Heart left ventricle (tissue), 16 donors: ENCODE results near the gene CNOT11. TPM values are rescaled to one million over a fixed set of nuclear protein-coding genes. Genes with fewer than 3 reads are reported as not detected.

Experiments
- ATAC-seq, 4 donors: fragments of 200-7000 bp; cut with Tn5 transposase; one replicate each; pipeline ENCODE4 v1.9.1; 2020 to 2022; ENCODE audit warnings: moderate library complexity in 4 of 4, mild to moderate bottlenecking in 3 of 4, moderate number of reproducible peaks in 1 of 4
- DNase-seq, 5 donors: peaks; one replicate each; pipeline ENCODE4 v3.0.0-alpha.2; 2020
- H3K27ac ChIP-seq, 12 donors: fragments of 200-600 bp; sonication (generic) in 4 of 12; one replicate each; pipeline versions ENCODE4 v1.5.0 to v1.8.0; 2016 to 2022; ENCODE audit warnings: mild to moderate bottlenecking in 2 of 12
- H3K27me3 ChIP-seq, 9 donors: fragments of 200-600 bp; sonication (generic) in 2 of 9; one replicate each; pipeline versions ENCODE4 v1.5.1 to v1.8.0; 2016 to 2022; ENCODE audit warnings: mild to moderate bottlenecking in 3 of 9
- H3K36me3 ChIP-seq, 9 donors: fragments of 200-600 bp; sonication (generic) in 2 of 9; one replicate each; pipeline versions ENCODE4 v1.5.0 to v1.8.0; 2018 to 2022; ENCODE audit warnings: mild to moderate bottlenecking in 2 of 9
- H3K4me1 ChIP-seq, 12 donors: fragments of 200-600 bp; sonication (generic) in 4 of 12; one replicate each; pipeline versions ENCODE4 v1.5.0 to v1.8.0; 2016 to 2022; ENCODE audit warnings: mild to moderate bottlenecking in 3 of 12
- H3K4me3 ChIP-seq, 12 donors: fragments of 200-600 bp; sonication (generic) in 4 of 12; one replicate each; pipeline versions ENCODE4 v1.5.0 to v1.8.0; 2017 to 2022; ENCODE audit warnings: mild to moderate bottlenecking in 9 of 12, moderate library complexity in 4 of 12
- H3K9me3 ChIP-seq, 12 donors: fragments of 200-600 bp; sonication (generic) in 4 of 12; one replicate each; pipeline versions ENCODE4 v1.5.0 to v1.8.0; 2016 to 2022; ENCODE audit warnings: mild to moderate bottlenecking in 1 of 12
- CTCF ChIP-seq, 12 donors: fragments of 200-600 bp; sonication (generic) in 4 of 12; IDR thresholded peaks; one replicate each; pipeline versions ENCODE4 v1.5.0 to v1.8.0; 2018 to 2022; ENCODE audit warnings: antibody characterized with exemption in 12 of 12, mild to moderate bottlenecking in 5 of 12
- POLR2A ChIP-seq, 2 donors: fragments of 450-650 bp; IDR thresholded peaks; one replicate each; pipeline ENCODE4 v1.6.1; 2017; ENCODE audit warnings: antibody characterized with exemption in 2 of 2, mild to moderate bottlenecking in 2 of 2, moderate library complexity in 2 of 2
- WGBS, 4 donors: extraction: QIAGEN DNeasy Blood & Tissue Kit in 2 of 4; methylation state at CpG; one replicate each; pipeline versions ENCODE4 v1.1.5 to v1.1.7; 2013 to 2018; 5-methylcytosine and 5-hydroxymethylcytosine counted together
- intact Hi-C, 10 donors: fragments of 100-400 bp; cut with DNase I; formaldehyde crosslinking; loops; one replicate each; pipeline versions ENCODE4 v1.11.1 to v1.14.2; 2022
- polyA plus RNA-seq, 2 donors: library from polyadenylated mRNA; stranded (reverse); fragments of 200-250 nt; gene quantifications; one replicate each; pipeline ENCODE4 v1.2.3, GENCODE V29; 2013
- total RNA-seq, 9 donors: library from RNA; depleted of rRNA in 2 of 9; stranded (reverse); fragments of >200 nt in 2 of 9; fragmentation: NEBNext Ultra II Directional in 3 of 9; extraction: Animal tissue kit (Norgen Biotek cat#: 25700) in 3 of 9; gene quantifications; one replicate each; pipeline versions ENCODE4 v1.1.0 to v1.2.4, GENCODE V29; 2016 to 2023
- donor health status: ischemic (EF 13 %, LVEDD 7.1; RV severe dilation, severe dysfunction).
- donor health status: healthy with polysubstance abuse.
- donor health status: DM: no; HTN: yes; CAD: no.
- donor health status: DM: no; HTN: no; CAD: no.
- donor health status: ischemic (EF 25% LVEDD 6.9; RV normal size, moderate dysfunction).
- donor health status: ischemic (EF 25% LVEDD 5.7; RV mildly dilated, moderate dysfunction).
- donor health status: healthy.
- donor health status: DM: yes; HTN: yes; CAD: no.
- donor health status: ischemic (EF 35%, LVEDD 5.7; RV mildly dilated, moderate dysfunction).
- donor health status: nonischemic (EF 11% LVEDD 7.7; RV severe dilation, severe dysfunction).
- donor health status: DM: yes; HTN: yes; CAD: no.
- donor health status: PGD.
- donor health status: ischemic (EF 29% LVEDD 5.4; RV normal size, mild dysfunction).
- donor health status: nonischemic (EF 23%, LVEDD 6.1; RV moderate dilation, normal function).

The CNOT11 gene
- total and polyA plus RNA-seq, 11 donors = 14.0 to 62.5 (median 40.1) TPM

- Histone ChIP-seq H3K36me3 (peaks cover 0 to 60% (median 30%) of the 10 kb centered on the region in 9 donors), H3K4me1 (peaks cover 0 to 81% (median 19%) of the 10 kb centered on the region in 12 donors), H3K27ac (no peak overlapping the region), H3K9me3 (no peaks in the 10 kb centered on the region), H3K27me3 (no peaks in the 10 kb centered on the region), H3K4me3 (no peak overlapping the region)
- ATAC-seq = no peak
- TF ChIP-seq CTCF (IDR thresholded peaks at IDR 0.05) (no peak), POLR2A (IDR thresholded peaks at IDR 0.05) (no peak)
- intact Hi-C loops = no loop called here
- WGBS, 4 donors = 82 to 90% (median 85%) methylated on average over 2 of the region's 2 CpGs
- no peak for DNase-seq
Observed at GRCh38 chr2:101295895-101296294, 43.2 kb downstream of the CNOT11 start.

- intact Hi-C loops = no loop called here
- no peak for ATAC-seq
- no peak for TF ChIP-seq CTCF (IDR thresholded peaks at IDR 0.05)
- TF ChIP-seq POLR2A (IDR thresholded peaks at IDR 0.05) = no peak
Observed at GRCh38 chr2:101296371-101296770, 43.7 kb downstream of the CNOT11 start.

GRCh38 chr2:101297383-101297782 lies 44.7 kb downstream of the CNOT11 start:
- Histone ChIP-seq H3K9me3 (no peaks in the 10 kb centered on the region), H3K36me3 (peaks cover 0 to 57% (median 22%) of the 10 kb centered on the region in 9 donors), H3K4me1 (peaks cover 0 to 88% (median 26%) of the 10 kb centered on the region in 12 donors), H3K4me3 (no peak overlapping the region), H3K27ac (no peak overlapping the region), H3K27me3 (no peaks in the 10 kb centered on the region)
- ATAC-seq (no peak), DNase-seq (no peak)
- TF ChIP-seq CTCF (IDR thresholded peaks at IDR 0.05) (no peak), POLR2A (IDR thresholded peaks at IDR 0.05) (no peak)
- 92 to 93% (median 92%) methylated on average over 2 of the region's 2 CpGs for WGBS, 4 donors
- intact Hi-C loops = no loop called here

More at GRCh38 chr2:101296371-101296770, 43.7 kb downstream of the CNOT11 start:
- H3K27ac ChIP-seq = no peak overlapping the region
- peaks cover 0 to 86% (median 22%) of the 10 kb centered on the region in 12 donors for H3K4me1 ChIP-seq
- 82 to 88% (median 84%) methylated on average over 5 of the region's 5 CpGs for WGBS, 4 donors
- no peak for DNase-seq
- no peak overlapping the region for H3K4me3 ChIP-seq
- peaks cover 0 to 60% (median 30%) of the 10 kb centered on the region in 9 donors for H3K36me3 ChIP-seq
- H3K27me3 ChIP-seq = no peaks in the 10 kb centered on the region
- no peaks in the 10 kb centered on the region for H3K9me3 ChIP-seq

GRCh38 chr2:101299604-101300003 lies 46.9 kb downstream of the CNOT11 start:
- H3K9me3 ChIP-seq = no peaks in the 10 kb centered on the region
- H3K4me3 ChIP-seq = no peak overlapping the region
- WGBS, 4 donors = 48 to 64% (median 58%) methylated on average over 6 of the region's 6 CpGs
- TF ChIP-seq CTCF (IDR thresholded peaks at IDR 0.05) (no peak), POLR2A (IDR thresholded peaks at IDR 0.05) (no peak)
- peaks cover 0 to 53% (median 3%) of the 10 kb centered on the region in 9 donors for H3K36me3 ChIP-seq
- H3K4me1 ChIP-seq = peaks cover 0 to 92% (median 35%) of the 10 kb centered on the region in 12 donors
- H3K27me3 ChIP-seq = no peaks in the 10 kb centered on the region
- intact Hi-C loops = no loop called here
- ATAC-seq (peak in 1 of 4 donors; percentile 28), DNase-seq (no peak)
- no peak overlapping the region for H3K27ac ChIP-seq
